ENCODE data around the gene IGSF21.

IGSF21 gene

DNA sequence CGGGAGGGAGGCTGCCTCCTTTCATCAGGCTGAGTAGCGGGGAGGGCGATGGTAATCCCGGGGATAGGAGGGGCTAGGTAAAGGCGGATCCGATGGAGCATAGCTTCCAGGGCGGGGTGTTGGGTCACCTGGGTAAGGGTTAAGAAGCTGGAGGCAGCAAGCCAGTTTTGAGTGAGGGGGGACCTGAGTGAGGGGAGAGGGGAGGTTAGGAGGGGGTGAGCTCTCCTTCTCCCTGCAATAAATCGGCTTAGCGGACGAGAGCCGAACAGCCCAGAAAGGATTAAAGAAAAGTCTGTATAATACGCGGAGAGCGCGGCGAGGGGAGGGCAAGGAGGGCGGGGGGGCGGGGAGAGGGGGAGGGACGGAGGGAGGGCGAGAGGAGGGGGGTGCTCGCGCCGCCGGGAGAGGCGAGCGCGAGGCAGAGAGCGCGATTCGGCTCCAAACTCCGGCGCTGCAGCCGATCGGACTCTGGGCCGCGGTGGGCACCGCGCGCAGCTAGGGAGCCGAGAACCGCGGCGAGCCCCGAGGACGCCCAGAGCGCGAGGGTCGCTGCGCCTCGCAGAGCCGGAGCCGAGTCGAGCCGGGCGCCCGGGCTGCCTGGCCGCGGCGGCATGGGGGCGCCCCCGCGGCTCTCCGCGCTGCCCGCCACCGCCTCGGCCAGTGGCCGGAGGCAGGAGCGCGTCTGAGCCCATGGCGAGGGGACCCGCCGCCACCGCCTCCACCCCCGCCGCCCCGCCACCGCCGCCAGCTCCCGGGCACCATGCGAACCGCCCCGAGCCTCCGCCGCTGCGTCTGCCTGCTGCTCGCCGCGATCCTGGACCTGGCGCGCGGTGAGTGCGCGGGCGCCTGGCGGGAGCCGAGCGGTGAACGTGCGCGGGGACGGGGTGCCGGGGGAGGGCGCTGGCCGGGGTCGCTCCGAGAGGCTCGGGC lies at the start of gene IGSF21:
TSS of gene IGSF21 (plus strand) at position 430 of the 930 bp plus-strand sequence. CDS start at position 761, 331 bp downstream.
- FAIRE-seq, result no peak
- no peak for DNase-seq (ENCODE audit: low spot score)

DNA sequence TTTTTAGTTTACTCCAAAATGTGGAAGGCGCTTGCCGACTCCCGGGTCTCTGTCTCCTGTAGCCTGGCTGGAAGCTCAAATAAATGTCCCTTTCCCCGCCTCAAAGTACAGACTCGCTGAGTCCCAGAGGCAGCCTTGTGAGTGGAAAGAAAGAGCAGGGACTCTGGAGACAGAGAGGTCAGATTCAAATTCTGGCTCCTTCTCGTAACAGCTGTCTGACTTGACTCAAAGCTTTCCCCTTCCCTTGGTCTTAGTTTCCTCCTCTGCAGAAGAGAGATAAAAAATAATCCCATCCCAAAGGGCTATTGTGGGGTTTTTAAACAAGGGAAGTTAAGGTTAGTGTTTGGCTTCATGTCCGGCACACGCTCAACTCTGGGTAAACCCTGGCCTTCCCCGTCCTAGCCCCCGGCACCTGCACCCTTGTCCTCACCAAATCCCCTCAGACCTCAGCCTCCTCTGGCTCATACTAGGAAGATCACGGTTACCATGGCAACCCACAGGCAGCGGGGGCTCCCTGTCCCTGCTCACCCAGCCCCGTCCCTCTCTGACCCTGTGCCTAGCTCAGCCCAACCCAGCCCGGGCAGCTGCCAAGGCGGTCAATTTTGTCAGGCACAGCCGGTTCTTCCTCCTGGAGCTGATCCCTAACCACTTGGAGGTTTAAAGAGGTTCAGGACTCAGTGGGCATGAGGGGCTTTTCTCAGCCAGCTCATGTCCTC lies 49.2 kb upstream of the IGSF21 start:
- FAIRE-seq, result no peak
- DNase-seq (ENCODE audit: low spot score), result no peak

DNA sequence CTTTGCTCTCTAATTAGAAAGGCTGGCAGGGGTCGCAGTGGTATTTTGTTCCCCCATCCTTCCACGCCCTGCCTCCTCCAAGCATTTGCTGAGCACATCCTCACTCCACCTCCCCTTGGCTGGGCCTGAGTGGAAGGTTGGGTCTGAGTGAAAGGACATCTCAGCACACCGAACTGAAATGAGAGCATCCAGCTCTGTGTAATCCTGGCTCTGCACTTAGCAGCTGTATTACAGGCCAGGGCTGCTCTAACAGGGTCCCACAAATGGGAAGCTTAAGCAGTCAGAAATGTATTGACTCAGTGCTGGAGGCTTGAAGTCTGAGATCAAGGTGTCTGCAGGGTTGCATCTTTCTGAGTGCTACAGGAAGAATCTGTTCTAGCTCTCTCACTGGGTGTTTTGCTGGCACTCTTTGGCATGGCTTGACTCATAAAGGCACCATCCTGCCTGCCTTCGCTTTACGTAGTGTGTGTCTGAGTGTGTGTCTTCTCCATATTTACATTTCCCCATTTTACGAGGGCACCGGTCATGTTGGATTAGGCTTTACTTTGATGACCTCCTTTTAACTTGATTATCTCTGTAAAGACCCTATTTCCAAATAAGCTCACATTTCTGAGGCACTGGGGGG lies 48.5 kb upstream of the IGSF21 start:
- DNase-seq (ENCODE audit: low spot score) (no peak), FAIRE-seq (no peak)

DNA sequence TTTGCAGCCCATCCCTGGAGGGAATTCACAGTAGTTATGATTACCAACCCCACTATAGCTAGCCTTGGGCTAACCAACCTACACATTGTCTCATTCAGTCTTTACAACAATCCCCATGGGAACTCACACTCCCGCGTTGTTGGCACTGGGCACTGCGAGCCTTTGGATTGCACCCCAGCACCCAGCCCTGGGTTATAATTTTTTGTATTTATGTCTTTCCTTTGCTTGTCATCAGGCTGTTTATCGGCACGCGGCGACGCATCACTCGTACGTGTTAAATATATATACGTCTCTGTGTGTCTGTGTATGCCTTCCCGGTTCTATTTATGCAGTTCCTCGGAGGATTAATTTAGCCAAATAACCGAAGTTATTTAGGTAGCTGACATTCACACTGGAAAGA lies 47.2 kb upstream of the IGSF21 start:
- FAIRE-seq (no peak), DNase-seq (ENCODE audit: low spot score) (no peak)

DNA sequence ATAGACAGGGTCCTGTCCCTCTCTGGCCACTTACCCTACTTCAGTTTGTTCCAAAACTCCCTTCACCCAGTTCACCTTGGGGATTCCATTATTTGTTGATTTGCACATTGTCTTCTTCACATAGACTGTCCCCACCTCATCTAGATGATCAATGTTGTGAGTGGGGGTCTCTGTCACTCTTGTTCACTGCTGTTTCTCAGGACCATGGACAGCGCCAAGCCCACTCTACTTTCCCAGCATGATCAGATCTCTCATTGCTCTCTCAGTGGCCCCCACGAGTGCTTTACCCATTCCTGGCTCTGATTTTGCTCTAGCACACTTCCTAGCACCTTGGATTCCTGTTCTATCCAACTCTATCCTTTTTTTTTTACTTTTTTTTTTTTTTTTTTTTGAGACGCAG lies 45.4 kb upstream of the IGSF21 start:
- DNase-seq (ENCODE audit: low spot score) (no peak), FAIRE-seq (no peak)

DNA sequence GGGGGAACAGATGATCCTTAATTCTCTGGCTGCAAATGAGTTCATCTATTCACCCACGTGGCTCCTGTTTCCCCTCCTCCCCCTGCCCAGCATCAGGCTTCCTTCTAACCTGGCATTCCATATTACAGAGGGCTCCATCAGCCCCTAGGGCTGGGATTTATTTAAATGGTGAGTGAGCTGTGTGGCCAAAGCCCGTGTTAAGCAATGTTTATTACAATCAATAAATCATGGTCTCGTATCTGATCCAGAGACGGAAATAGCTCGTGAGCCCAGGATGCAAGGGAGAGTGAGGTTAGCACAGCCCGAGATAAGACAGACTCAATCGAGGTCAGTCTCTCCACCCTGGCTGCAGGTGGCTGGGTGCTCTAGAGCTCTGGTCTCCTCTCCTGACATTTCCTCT lies 43.1 kb upstream of the IGSF21 start:
- no peak for DNase-seq (ENCODE audit: low spot score)
- no peak for FAIRE-seq

DNA sequence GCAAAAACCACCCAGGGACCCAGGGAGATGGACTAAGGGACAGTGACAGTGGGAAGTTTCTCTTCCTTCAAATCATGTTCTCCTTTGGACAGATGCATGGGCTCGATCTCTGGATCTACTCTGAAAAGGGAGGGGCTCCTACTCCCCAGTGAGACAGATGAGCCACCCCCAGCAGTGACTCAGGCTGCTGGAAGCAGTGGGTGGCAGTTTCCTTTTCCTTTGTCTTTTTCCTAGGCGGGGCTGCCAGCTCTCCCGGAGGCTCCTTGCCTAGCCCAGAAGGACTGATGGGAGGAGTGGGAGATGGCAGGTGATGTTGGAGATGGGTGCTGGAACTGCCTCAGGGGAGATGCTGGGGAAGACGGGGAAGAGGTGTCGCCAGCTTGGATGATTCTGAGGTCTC lies 41.0 kb upstream of the IGSF21 start:
- no peak for DNase-seq (ENCODE audit: low spot score)
- FAIRE-seq, result no peak

DNA sequence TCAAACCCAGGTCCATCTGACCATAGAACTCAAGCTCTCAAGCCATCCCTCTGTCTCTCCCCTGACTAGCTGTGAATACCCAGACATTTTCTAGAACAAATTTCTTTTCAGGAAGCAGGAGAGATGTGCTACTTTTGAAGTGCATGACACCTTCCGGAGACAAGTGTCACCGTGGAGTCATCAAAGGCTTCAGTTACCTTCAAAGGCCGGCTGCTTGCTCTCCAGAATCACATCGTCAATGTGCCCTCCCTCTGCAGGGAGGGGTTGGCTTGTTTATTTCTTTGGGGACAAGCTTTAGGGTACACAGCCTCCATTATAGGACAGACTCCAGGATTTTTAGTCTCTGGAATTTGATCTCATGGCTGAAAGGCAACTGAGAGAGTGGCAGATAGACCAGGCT lies 37.7 kb upstream of the IGSF21 start:
- DNase-seq (ENCODE audit: low spot score) (no peak), FAIRE-seq (no peak)

DNA sequence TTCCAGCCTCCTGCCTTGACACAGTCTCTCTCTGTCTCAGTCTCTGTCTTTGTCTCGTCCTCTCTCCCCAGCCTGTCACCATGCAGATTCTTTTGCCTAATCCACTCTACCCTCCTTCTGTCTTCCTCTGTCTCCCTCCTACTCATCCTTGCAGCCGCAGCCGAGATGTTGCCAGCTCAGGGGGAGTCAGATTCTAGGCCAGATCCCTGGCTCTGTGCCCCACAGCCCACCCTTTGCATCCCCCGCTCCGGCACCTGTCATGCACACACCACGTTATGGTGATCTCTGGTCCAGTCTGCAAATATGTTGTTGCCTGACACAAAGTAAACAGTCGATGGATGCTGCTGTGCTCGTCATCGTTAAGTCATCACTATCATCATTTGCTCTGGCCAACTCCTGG lies 35.5 kb upstream of the IGSF21 start:
- FAIRE-seq, result no peak
- no peak for DNase-seq (ENCODE audit: low spot score)

DNA sequence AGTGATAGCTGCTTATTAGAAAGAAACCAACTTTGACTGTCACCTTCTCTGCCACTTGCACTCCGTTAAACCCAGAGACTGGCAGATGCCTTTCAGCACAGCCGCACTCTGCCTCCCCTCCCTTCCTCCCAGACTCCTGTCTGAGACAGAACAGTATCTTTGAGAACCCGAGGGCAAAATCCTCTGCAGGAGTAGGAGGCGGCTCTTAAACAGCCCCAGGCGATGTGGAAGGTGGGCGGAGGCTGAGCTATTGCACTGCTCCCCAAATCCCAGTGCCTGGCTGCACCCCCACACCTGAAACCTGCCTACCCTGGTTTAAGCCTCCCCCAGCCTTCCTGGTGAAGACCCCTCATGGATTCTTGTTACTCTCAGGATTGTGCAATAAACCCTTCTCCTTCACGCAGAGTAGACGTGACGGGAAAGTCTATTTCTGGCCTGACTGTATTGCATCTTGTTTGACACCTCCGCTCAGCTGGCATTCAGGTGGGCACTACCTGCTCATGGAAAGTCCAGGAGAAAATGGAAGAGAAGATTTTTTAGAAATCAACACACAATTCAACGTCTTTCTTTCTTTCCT lies 34.4 kb upstream of the IGSF21 start:
- no peak for DNase-seq (ENCODE audit: low spot score)
- no peak for FAIRE-seq

DNA sequence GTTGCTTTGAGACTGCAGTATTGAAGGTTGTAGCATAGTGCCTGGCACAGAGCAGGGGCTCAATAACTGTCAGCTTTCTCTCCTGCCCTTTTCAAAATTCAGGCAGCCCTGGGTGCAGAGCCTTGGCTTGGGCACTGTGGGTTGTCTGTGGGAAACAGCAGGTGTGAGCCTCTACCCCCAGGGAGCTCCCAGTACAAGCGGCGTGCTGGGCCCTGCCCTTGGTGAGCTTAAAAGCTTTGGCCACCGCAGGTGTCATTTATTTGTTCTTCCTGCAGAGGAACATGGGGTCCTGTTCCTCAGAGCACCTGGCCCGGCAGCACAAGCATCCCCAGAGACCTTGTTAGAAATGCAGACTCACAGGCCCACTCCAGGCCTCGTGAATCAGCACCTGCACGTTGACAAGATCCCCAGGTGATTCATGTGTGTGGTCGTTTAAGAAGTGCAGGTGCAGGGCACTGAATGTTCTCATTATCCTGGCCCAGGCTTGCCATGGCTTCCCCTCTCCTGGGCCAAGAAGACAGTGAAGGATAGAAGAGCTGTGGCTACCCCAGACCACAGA lies 29.9 kb upstream of the IGSF21 start:
- DNase-seq (ENCODE audit: low spot score) (no peak), FAIRE-seq (no peak)

DNA sequence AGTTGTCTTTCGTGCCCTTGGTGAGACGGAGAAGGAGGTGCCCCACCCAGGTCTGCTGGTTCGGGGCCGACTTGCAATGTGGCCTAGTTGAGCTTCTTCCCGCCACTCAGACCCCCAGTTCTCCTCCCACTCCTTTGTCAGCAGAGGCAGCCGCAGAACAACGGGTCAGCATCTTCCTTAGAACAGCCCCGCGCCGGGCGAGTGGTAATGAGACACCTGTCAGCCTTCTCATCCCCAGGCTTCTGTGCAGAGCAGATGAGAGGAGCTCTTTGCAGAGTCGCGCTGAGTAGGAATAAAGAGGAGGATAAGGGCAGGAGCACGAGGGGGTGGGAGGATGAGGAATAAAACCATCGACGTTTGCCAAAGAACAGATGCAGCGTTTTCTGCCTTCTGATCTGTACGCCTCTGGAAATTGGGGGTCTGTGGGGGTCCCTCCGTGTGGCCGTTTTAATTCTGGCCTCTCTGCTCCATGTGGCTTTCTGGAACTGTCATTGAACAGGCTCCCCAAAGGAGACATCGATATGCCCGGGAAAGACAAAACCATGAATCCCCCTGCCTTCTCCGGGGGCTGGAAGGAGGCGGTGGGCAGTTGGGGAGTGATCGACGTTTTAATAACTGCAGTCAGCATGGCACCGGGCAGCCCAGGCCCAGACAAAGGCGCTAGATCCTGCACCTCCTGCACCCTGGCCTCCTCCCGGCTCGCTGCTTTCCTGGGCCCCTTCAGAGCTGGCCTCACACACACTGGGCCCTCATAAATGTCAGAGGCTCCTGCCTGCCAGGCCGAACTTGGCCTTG lies 27.5 kb upstream of the IGSF21 start:
- FAIRE-seq, result no peak

DNA sequence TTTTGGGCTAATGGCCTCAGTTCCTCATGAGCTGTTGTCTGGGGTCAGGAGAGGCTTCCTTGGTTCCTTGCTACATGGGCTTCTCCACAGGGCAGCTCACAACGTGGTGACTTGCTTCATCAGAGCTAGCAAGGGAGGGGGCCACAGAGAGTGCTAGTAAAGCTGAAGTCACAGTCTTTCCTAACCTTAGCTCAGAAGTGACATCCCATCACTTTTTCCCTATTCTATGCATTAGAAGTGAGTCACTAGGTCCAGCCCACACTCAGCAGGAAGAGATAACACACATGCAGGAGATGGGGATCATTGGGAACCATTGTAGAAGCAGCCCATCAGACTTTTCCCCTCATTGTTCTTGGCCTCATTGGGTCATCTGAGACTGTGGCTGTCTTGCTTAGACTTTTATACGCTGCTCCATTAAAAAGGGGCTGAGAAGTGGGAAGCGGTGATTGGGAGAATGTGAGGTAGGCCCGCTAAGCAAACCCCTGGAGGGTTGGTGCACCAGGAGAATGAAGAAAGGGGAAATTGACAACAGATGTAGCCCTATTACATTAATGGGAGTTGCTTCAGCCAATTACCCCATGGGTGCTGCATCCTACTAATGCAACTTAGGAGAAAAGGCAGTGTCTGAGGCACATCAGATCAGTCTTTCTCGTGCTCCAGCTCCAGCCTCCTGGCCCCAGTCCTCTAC lies 22.1 kb upstream of the IGSF21 start:
- DNase-seq (ENCODE audit: low spot score) (no peak), FAIRE-seq (no peak)

More for the DNA sequence above, 27.5 kb upstream of the IGSF21 start:
- no peak for DNase-seq (ENCODE audit: low spot score)

DNA sequence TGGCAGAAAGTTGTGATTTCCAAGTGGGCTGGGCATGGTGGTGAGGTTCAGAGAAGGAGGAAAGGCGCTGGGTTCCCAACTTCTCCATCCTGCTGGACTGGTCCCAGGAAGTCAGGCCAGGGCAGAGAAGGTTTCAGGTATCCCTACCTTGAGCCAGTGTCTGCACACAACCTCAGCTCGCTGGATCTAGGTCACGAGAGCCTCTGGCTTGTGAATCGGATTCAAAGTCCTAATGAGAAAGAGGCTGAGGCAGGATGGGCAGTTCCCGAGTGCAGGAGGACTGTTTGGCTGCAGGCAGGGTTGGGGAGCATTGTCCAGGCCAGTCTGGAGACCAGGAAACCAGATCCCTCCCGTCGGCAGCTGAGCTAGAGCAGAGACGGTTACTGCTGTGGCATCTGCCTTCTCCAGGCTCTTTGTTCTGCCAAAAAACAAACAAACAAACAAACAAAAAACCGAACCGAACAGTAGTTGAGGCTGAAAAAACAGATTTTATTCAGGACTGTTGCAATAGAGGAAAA lies 19.5 kb upstream of the IGSF21 start:
- DNase-seq (ENCODE audit: low spot score) (no peak), FAIRE-seq (no peak)

DNA sequence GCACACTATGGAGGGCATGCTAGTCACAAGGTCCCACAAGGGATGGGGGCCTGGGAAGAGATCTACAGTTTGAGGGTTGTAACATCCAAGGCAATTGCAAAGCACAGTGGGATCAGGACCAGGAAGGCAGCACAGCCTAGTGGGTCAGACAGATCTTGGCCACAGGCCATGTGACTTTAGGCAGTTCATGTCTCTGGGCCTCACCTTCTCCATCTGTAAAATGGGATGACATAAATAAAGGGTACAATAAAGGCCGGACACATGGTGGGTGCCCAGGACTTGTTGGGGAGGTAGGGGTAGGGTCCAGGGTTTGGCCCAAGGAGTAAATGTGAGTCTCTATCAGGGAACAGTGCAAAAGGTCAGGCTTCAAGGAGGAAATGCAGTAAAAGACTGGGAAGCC lies 18.1 kb upstream of the IGSF21 start:
- no peak for FAIRE-seq

DNA sequence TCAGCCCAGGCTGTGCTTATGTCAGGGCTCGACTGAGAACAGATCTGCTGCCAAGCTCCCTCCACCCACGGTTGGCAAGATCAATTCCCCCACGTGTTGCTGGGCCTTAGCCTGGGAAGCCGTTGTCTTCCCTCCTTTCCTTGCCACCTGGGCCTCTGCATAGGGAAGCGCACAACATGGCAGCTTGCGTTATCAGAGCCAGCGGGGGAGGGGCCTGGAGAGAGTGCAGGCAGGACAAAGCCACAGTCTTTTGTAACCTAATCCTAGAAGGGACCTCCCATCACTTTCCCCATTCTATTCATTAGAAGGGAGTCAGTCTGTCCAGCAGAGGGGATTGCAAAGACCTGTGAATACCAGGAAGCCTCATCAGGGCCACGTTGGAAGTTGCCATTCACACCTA lies 17.0 kb upstream of the IGSF21 start:
- DNase-seq (ENCODE audit: low spot score), result no peak
- no peak for FAIRE-seq

More for the DNA sequence above, 18.1 kb upstream of the IGSF21 start:
- no peak for DNase-seq (ENCODE audit: low spot score)

DNA sequence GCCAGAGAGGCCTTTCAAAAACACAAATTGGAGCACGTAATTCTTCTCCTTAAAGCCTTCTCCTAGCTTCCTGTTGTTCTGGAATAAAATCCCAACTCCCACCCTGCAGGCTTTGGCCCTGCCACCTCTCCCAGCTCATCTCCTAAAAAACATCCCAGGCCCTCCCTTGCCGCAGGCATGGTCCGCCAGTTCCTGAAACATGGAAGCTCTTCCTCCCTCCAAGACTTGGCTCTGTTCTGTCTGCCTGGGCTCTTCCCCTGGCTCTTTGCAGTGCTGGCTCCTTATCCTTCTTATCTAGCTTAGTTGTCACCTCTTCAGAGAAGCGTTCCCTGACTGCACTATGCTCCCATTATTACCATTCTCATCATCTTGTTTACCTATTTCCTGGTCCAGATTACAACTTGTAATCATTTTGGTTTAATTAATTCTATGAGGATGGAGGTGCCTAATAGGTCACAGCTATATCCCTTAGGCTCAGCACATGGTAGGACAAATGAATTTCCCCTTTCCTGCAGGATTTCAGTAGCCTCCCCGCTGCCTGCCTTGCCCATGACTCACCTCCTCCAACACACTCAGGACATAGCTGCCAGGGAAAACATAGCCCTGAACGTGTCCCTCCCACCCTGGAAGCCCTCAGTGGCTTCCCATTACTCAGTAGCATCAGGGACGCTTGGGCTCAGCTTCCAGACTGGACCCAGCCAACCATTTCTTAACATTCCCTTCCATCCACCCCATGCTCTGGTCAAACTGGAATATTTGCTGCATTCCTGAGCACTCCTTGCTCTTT lies 15.7 kb upstream of the IGSF21 start:
- FAIRE-seq, result peak; percentile 80
- peak; percentile 80 for DNase-seq (ENCODE audit: low spot score)

DNA sequence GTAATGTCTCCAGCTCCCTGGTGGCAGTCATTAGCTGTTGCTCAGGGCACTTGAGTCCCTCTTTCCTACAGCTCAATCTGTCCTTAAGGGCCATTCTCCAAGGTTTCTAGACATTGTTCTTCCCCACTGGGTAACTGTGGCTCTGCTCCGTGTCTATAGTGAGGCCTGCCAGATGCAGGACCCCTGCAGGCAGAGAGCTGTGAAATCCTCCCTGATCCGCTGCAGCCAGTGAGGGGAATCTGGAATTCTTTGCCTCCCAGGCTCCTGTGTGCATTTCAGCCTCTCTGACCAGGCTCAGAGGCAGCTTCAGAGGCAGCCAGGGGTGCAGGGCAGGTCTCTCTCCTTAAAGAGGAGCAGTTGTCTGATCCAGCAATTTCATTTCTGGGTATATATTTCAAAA lies 14.4 kb upstream of the IGSF21 start:
- DNase-seq (ENCODE audit: low spot score) (no peak), FAIRE-seq (no peak)

DNA sequence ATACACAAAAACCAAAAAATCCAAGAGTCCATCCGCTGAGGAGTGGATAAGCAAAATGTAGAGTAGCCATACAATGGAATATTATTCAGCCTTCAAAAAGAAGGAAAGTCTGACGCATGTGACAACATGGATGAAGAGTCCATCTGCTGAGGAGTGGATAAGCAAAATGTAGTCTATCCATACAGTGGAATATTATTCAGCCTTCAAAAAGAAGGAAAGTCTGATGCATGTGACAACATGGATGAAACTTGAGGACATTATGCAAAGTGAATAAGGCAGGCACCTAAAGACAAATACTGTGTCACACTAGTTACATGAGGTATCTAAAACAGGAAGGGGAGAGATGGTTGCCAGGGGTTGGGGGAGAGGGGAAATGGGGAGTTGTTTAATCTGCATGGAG lies 14.0 kb upstream of the IGSF21 start:
- FAIRE-seq, result no peak
- no peak for DNase-seq (ENCODE audit: low spot score)

Data from urothelium cell line (cell line).